RWPE1 (cell line): Measurements from ENCODE around the gene IL17A.

Source experiments
- CTCF ChIA-PET: fragments of 350-600 bp; sonication (Branson Sonifier 250); formaldehyde crosslinking; extraction: SDS; loops from one replicate; lab custom pipeline; 2021; lab: Yijun Ruan, JAX
- POLR2A ChIA-PET: fragments of 400-600 bp; formaldehyde crosslinking; extraction: SDS; loops from one replicate; lab custom pipeline; 2020; ENCODE audit warnings: antibody characterized with exemption; ENCODE audit not compliant: low non-redundant PET; lab: Yijun Ruan, JAX
- DNase-seq: peaks from one replicate; pipeline ENCODE4 v3.0.0; 2012; ENCODE audit warnings: low spot score
- H3K27ac ChIP-seq: fragments of 450-650 bp; 2 replicates; pipeline ENCODE4 v1.5.1; 2017
- TF ChIP-seq, protein P1 (sequence below): fragments of 450-650 bp; conservative IDR thresholded peaks from 2 replicates; pipeline ENCODE4 v1.5.1; 2017; ENCODE audit warnings: low read depth, mild to moderate bottlenecking

IL17A gene

DNA sequence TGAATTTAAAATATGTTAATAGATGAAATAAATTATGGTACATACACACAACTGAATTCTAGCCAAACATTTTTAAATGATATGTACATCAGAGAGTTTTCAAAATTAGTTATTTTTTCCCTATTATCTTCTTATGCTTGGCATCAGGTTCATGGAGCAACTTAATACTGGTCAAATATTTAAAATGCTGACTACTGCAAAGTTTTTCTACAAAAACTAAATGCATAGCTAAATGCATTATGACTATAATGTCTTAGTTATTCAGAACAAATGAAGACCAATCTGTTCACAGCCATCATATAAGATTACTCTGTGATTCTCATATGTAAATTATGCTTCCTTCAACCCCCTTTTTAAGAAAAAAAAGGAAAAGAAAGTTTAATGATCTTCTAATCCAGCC, 8.2 kb upstream of the IL17A start:
- H3K27ac ChIP-seq = no peak overlapping the region
- DNase-seq = no peak
- TF ChIP-seq, protein P1, sequence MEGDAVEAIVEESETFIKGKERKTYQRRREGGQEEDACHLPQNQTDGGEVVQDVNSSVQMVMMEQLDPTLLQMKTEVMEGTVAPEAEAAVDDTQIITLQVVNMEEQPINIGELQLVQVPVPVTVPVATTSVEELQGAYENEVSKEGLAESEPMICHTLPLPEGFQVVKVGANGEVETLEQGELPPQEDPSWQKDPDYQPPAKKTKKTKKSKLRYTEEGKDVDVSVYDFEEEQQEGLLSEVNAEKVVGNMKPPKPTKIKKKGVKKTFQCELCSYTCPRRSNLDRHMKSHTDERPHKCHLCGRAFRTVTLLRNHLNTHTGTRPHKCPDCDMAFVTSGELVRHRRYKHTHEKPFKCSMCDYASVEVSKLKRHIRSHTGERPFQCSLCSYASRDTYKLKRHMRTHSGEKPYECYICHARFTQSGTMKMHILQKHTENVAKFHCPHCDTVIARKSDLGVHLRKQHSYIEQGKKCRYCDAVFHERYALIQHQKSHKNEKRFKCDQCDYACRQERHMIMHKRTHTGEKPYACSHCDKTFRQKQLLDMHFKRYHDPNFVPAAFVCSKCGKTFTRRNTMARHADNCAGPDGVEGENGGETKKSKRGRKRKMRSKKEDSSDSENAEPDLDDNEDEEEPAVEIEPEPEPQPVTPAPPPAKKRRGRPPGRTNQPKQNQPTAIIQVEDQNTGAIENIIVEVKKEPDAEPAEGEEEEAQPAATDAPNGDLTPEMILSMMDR = no peak
- ChIA-PET CTCF (interaction anchor here (0.7 kb wide), 1 partner anchor 428 kb away, joined by 3 read pairs; no protein-coding TSS in a partner anchor), POLR2A (no interaction called here)

DNA sequence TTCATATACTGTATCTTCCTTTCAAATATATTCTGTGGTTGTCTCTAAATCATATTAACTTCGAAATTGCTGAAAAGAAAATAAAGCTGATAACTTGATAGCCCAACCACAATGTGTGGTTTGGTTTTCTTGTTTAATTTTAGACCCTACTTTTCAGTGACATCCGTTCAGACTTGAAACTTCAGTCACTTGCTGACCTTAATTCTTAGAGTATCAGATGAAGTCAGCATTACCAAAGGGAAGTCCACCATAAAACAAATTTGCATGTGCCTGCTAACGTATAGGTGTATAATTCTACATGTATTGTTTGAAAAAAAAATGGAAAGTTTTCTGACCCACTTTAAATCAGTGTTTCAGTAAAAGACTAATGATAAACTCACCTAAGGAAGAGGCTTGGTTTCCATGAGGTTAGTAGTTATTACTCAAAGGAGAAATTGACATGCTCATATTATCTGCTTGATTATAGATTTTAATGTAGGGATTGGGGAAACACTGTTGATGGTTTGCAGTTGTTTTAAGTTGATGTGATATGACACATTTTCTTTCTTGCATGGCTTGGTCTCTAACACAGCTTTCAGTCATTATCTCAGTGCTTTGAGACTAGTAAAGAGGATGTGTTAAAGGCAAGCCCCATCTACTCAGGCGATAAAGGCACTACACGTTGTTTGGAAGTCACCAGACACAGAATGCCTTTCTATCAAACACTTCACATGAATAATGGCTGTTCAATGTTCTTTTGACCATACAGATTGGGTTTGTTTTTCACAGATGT, 5.2 kb upstream of the IL17A start:
- no peak for DNase-seq
- H3K27ac ChIP-seq = no peak overlapping the region
- ChIA-PET CTCF (no interaction called here), POLR2A (no interaction called here)
- TF ChIP-seq, protein P1 = no peak

DNA sequence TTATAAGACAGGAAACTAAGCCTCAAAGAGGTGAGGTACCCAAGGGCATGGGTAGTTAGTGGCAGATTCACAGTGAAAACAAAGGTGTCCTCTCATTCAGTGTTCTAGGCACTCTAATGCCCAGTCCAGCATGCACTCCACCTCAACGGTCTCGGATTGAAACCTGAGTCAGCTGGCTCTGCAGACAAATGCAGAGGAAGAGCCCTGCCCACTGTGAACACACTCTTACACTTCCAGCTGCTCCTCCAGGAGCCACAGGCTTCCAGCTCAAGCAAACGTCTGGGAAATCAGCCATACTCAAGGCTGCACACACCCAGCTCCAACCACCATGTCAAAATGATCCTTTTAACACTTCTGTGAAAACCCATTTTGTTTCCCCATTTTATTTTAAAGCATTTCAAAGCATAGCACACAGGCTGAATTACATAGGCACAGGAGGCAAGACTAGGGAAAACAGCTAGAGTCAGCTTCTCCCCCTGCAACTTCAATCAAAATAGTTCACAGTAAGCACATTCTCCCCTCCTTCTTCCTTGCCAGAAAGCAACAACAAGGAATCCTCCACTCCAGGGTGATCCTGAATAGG, 3.0 kb upstream of the IL17A start:
- no peak for DNase-seq
- TF ChIP-seq, protein P1 = no peak
- H3K27ac ChIP-seq = no peak overlapping the region
- CTCF ChIA-PET = interaction anchor here (0.6 kb wide), 1 partner anchor 813 kb away, joined by 4 read pairs; no protein-coding TSS in a partner anchor
- POLR2A ChIA-PET = no interaction called here

DNA sequence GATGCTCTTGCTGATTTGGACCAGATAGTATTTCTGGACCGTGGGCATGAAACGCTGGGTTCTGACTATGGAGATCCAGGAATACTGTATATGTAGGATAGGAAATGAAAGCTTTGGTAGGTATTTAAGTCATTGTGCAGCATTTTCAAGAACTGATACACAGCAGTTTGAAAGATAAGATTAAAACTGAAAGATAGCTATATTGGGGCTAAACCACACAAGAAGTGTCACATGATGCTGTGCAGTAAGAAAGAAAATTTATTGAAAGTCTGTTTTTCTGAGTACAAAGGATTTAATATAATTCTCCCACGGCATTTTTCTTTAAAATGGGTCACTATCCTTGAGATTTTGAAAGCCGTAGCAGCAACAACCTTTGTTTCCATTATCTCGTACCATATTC, 305 bp downstream of the IL17A start:
- no peak overlapping the region for H3K27ac ChIP-seq
- ChIA-PET CTCF (interaction anchor here (0.6 kb wide), 1 partner anchor 77 kb away, joined by 3 read pairs; no protein-coding TSS in a partner anchor), POLR2A (no interaction called here)
- no peak for DNase-seq
- TF ChIP-seq, protein P1 = no peak

DNA sequence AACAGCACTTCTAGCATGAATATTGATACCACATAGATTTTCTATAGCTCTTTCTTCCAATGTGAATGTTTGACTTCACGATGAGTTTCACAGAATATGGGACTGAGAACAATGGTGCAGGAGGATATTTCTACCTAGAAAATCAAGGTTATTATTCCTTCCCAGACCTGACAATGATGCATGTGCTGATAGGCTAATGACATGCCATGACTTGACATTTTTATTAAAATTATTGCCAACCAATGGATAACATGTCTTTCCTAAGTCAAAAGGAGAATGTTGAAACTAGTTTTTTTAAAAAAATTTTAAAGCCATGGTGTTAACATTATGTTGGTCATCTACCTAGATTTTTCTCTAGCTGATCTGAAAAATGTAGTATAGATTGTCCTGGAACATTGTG, 923 bp downstream of the IL17A start:
- POLR2A ChIA-PET = no interaction called here
- CTCF ChIA-PET = interaction anchor here (0.6 to 1.2 kb wide), 2 partner anchors 71 to 203 kb away, joined by 3 to 14 read pairs; no protein-coding TSS in a partner anchor
- TF ChIP-seq, protein P1 = no peak
- H3K27ac ChIP-seq = no peak overlapping the region
- DNase-seq = no peak

DNA sequence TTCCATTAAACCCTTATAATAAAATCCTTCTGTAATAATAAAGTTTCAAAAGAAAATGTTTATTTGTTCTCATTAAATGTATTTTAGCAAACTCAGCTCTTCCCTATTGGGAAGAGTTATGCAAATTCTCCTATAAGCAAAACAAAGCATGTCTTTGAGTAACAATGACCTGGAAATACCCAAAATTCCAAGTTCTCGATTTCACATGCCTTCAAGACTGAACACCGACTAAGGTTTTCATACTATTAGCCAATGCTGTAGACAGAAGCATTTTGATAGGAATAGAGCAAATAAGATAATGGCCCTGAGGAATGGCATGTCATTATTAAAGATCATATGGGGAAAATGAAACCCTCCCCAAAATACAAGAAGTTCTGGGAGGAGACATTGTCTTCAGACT, 3.8 kb downstream of the IL17A start:
- TF ChIP-seq, protein P1 = no peak
- ChIA-PET CTCF (interaction anchor here (0.6 kb wide), 2 partner anchors 52 to 445 kb away, joined by 3 to 4 read pairs; no protein-coding TSS in a partner anchor), POLR2A (no interaction called here)
- no peak overlapping the region for H3K27ac ChIP-seq
- DNase-seq = no peak
